GM12878 (cell line): ENCODE measurements around the gene HBB. TPM values are rescaled to one million over a fixed set of nuclear protein-coding genes. Genes with fewer than 3 reads are reported as not detected.

Source experiments
- ATAC-seq: fragments of 200-7000 bp; cut with Tn5 transposase; 3 replicates; pipeline ENCODE4 v1.9.1; 2020; ENCODE audit warnings: mild to moderate bottlenecking, moderate library complexity
- BruUV-seq: library from RNA; stranded (reverse); fragments of 400-500 nt; replicated peaks from 2 replicates; lab custom pipeline; 2021; lab: Mats Ljungman, UMichigan
- CTCF ChIA-PET: fragments of 300-600 bp; sonication (Branson Sonifier 250); formaldehyde crosslinking; extraction: SDS; loops from one replicate; lab custom pipeline; 2021; ENCODE audit warnings: inconsistent platforms; lab: Yijun Ruan, JAX
- POLR2A ChIA-PET: fragments of 350-600 bp; formaldehyde crosslinking; extraction: SDS; loops from one replicate; lab custom pipeline; 2021; ENCODE audit warnings: inconsistent platforms; lab: Charles Lee
- RAD21 ChIA-PET: fragments of 300-600 bp; sonication (Branson Sonifier 250); formaldehyde crosslinking; loops from one replicate; lab custom pipeline; 2023; ENCODE audit warnings: antibody characterized with exemption; ENCODE audit not compliant: unreplicated experiment; lab: Charles Lee
- SMC1A ChIA-PET: fragments of 300-600 bp; sonication (Branson Sonifier 250); formaldehyde crosslinking; loops from one replicate; lab custom pipeline; 2023; ENCODE audit not compliant: unreplicated experiment, uncharacterized antibody; lab: Charles Lee
- DNase-seq: peaks from one replicate; pipeline ENCODE4 v3.0.0-alpha.2; 2011; ENCODE audit warnings: low read depth, low spot score
- FAIRE-seq: peaks from 3 replicates; lab custom pipeline; 2011; peaks lifted over from hg19 to GRCh38; lab: Jason Lieb, UNC
- H2AFZ ChIP-seq: 2 replicates; pipeline ENCODE4 v1.6.0; 2011; ENCODE audit warnings: low read depth, low read length, control low read depth; ENCODE audit not compliant: control insufficient read depth
- H3K27ac ChIP-seq: 2 replicates; pipeline ENCODE4 v1.5.1; 2011; ENCODE audit warnings: control low read depth; ENCODE audit not compliant: control insufficient read depth, insufficient read depth
- H3K27me3 ChIP-seq, 2 experiments: replicated peaks in 1 of 2; 2 replicates each; pipeline versions ENCODE4 v1.6.0 to v1.6.1; 2011; ENCODE audit warnings: low read length in 1 of 2; ENCODE audit not compliant: control insufficient read depth in 2 of 2, insufficient read depth in 2 of 2
- H3K36me3 ChIP-seq, 2 experiments: 2 replicates each; pipeline ENCODE4 v1.5.1; 2011; ENCODE audit warnings: low read length in 1 of 2; ENCODE audit not compliant: control insufficient read depth in 2 of 2, insufficient read depth in 2 of 2
- H3K4me1 ChIP-seq: 2 replicates; pipeline ENCODE4 v1.6.1; 2011; ENCODE audit warnings: mild to moderate bottlenecking, low read length, moderate library complexity, mixed read lengths; ENCODE audit not compliant: control insufficient read depth, insufficient read depth
- H3K4me2 ChIP-seq: 2 replicates; pipeline ENCODE4 v1.6.0; 2011; ENCODE audit warnings: control low read depth; ENCODE audit not compliant: control insufficient read depth, insufficient read depth
- H3K4me3 ChIP-seq: fragments of 200-600 bp; sonication (generic); 2 replicates; pipeline ENCODE4 v1.5.1; 2016
- H3K79me2 ChIP-seq: 2 replicates; pipeline ENCODE4 v1.6.0; 2011; ENCODE audit warnings: low read length; ENCODE audit not compliant: control insufficient read depth, insufficient read depth
- H3K9ac ChIP-seq: 2 replicates; pipeline ENCODE4 v1.8.0; 2011; ENCODE audit warnings: low read length, control low read depth, mixed read lengths; ENCODE audit not compliant: control insufficient read depth, insufficient read depth
- H3K9me3 ChIP-seq: replicated peaks from 3 replicates; pipeline ENCODE4 v1.5.1; 2011; ENCODE audit warnings: mild to moderate bottlenecking, low read length; ENCODE audit not compliant: control insufficient read depth, insufficient read depth
- H4K20me1 ChIP-seq: 2 replicates; pipeline ENCODE4 v1.6.0; 2011; ENCODE audit not compliant: control insufficient read depth, insufficient read depth
- ASH2L ChIP-seq: fragments of 300-600, 200-600 bp; sonication (generic); IDR thresholded peaks from 2 replicates; pipeline ENCODE4 v1.6.1; 2017; ENCODE audit warnings: low read depth, mild to moderate bottlenecking, borderline replicate concordance
- ATF7 ChIP-seq: fragments of 450-650 bp; IDR thresholded peaks from 2 replicates; pipeline ENCODE4 v1.6.1; 2016; ENCODE audit warnings: low read depth, mild to moderate bottlenecking
- BACH1 ChIP-seq: fragments of 450-650 bp; IDR thresholded peaks from 2 replicates; pipeline ENCODE4 v1.6.1; 2017; ENCODE audit warnings: mild to moderate bottlenecking, borderline replicate concordance
- BCL11A ChIP-seq: IDR thresholded peaks from 2 replicates; pipeline ENCODE4 v1.6.1; 2011; ENCODE audit warnings: low read depth, low read length
- BHLHE40 ChIP-seq, 2 experiments: fragments of 450-650 bp in 1 of 2; IDR thresholded peaks; 2 replicates each; pipeline ENCODE4 v1.6.1; 2011 to 2017; ENCODE audit warnings: low read depth in 2 of 2, borderline replicate concordance in 1 of 2, improper control_type of control experiment in 1 of 2, low read length in 1 of 2, mild to moderate bottlenecking in 1 of 2
- CEBPZ ChIP-seq: fragments of 150-350 bp; IDR thresholded peaks from 2 replicates; pipeline ENCODE4 v1.6.1; 2016; ENCODE audit warnings: low read depth, low read length
- CREM ChIP-seq: IDR thresholded peaks from 2 replicates; pipeline ENCODE4 v1.6.1; 2014; ENCODE audit warnings: antibody characterized with exemption, low read depth
- DPF2 ChIP-seq: fragments of 450-650 bp; IDR thresholded peaks from 2 replicates; pipeline ENCODE4 v1.6.1; 2017; ENCODE audit warnings: mild to moderate bottlenecking
- EP300 ChIP-seq, 2 experiments: fragments of 150-350 bp in 1 of 2; IDR thresholded peaks; 2 replicates each; pipeline ENCODE4 v1.6.1; 2011 to 2012; ENCODE audit warnings: low read depth in 2 of 2, low read length in 2 of 2, borderline replicate concordance in 1 of 2, improper control_type of control experiment in 1 of 2, inconsistent platforms in 1 of 2; ENCODE audit not compliant: control insufficient read depth in 1 of 2
- KAT2A ChIP-seq: conservative IDR thresholded peaks from 2 replicates; pipeline ENCODE4 v1.6.1; 2011; ENCODE audit warnings: low read depth, low read length; ENCODE audit not compliant: control insufficient read depth
- NFXL1 ChIP-seq: fragments of 450-650 bp; IDR thresholded peaks from 2 replicates; pipeline ENCODE4 v1.6.1; 2017; ENCODE audit warnings: antibody characterized with exemption, mild to moderate bottlenecking, borderline replicate concordance
- PRDM15 ChIP-seq: fragments of 450-650 bp; formaldehyde crosslinking; IDR thresholded peaks from 2 replicates; pipeline ENCODE4 v1.4.0; 2020; ENCODE audit warnings: mild to moderate bottlenecking, moderate library complexity
- STAT1 ChIP-seq: fragments of 450-650 bp; conservative IDR thresholded peaks from 2 replicates; pipeline ENCODE4 v1.6.1; 2014; ENCODE audit warnings: antibody characterized with exemption, mild to moderate bottlenecking
- SUZ12 ChIP-seq: fragments of 200-600 bp; sonication (generic); IDR thresholded peaks from one replicate; pipeline ENCODE4 v1.6.1; 2018; ENCODE audit warnings: antibody characterized with exemption, mild to moderate bottlenecking; ENCODE audit not compliant: unreplicated experiment
- TCF7 ChIP-seq: IDR thresholded peaks from 2 replicates; pipeline ENCODE4 v1.6.1; 2014; ENCODE audit warnings: antibody characterized with exemption, borderline replicate concordance
- WRNIP1 ChIP-seq: IDR thresholded peaks from 2 replicates; pipeline ENCODE4 v1.6.1; 2011; ENCODE audit warnings: low read depth, low read length, improper control_type of control experiment, borderline replicate concordance
- YY1 ChIP-seq: IDR thresholded peaks from 2 replicates; pipeline ENCODE4 v1.6.1; 2011; ENCODE audit warnings: low read depth, mild to moderate bottlenecking, low read length
- WGBS: methylation state at CpG from one replicate; pipeline ENCODE4 v1.1.6; 2016; ENCODE audit warnings: low lambda C conversion rate; ENCODE audit not compliant: insufficient replicate concordance, insufficient coverage; ENCODE audit errors: missing lambda C conversion rate; 5-methylcytosine and 5-hydroxymethylcytosine counted together
- in situ Hi-C: fragments of 300-500 bp; cut with MboI; formaldehyde crosslinking; loops from 9 replicates; pipeline ENCODE4 v1.14.3; 2018; ENCODE audit warnings: mixed read lengths
- intact Hi-C: fragments of 100-400 bp; cut with micrococcal nuclease; formaldehyde crosslinking; loops from one replicate; pipeline ENCODE4 v1.14.2; 2022; ENCODE audit not compliant: unreplicated experiment
- polyA plus RNA-seq, 11 experiments: library from polyadenylated mRNA; depleted of rRNA in 4 of 11; unstranded in 6 of 11; stranded (reverse) in 5 of 11; fragments of >200 nt; fragmentation: Nextera tagmentation in 4 of 11; fragmentation: Illumina TruSeq in 1 of 11; extraction: Ambion mirVana in 4 of 11; extraction: Trizol in 1 of 11; gene quantifications; 1 replicate in 1 of 11; 2 replicates in 10 of 11; pipeline versions ENCODE4 v1.2.1 to v1.2.3, GENCODE V29; 2011 to 2016; ENCODE audit warnings: inconsistent platforms in 2 of 11, missing spikeins in 2 of 11, low read depth in 1 of 11
- total RNA-seq, 4 experiments: library from RNA; depleted of rRNA in 3 of 4; stranded (reverse); fragments of >200 nt in 3 of 4; fragmentation: Illumina TruSeq in 1 of 4; extraction: Trizol in 1 of 4; gene quantifications; 2 replicates each; pipeline versions ENCODE4 v1.2.1 to v1.2.3, GENCODE V29; 2013 to 2021

The HBB gene
- total and polyA plus RNA-seq, 10 of the 15 experiments (the other 5 are each of a cell fraction or from before 2014, with no cell fraction given): 0.36 TPM; not detected in 9

- H3K9ac ChIP-seq: no peak overlapping the region
- no TSS peak for BruUV-seq
- DNase-seq (no peak), ATAC-seq (no peak), FAIRE-seq (no peak)
- ChIA-PET RAD21 (no interaction called here), SMC1A (no interaction called here), POLR2A (no interaction called here), CTCF (no interaction called here)
- no peak overlapping the region for H2AFZ ChIP-seq
- no peaks in the 10 kb centered on the region for H3K27me3 ChIP-seq
- in situ Hi-C loops (no loop called here), intact Hi-C loops (no loop called here)
- H3K4me1 ChIP-seq: no peaks in the 10 kb centered on the region; the same call in 1 of the 2 replicates
- TF ChIP-seq CEBPZ: no peak
- TF ChIP-seq BACH1: no peak
- TF ChIP-seq SUZ12: no peak
- no peak for TF ChIP-seq PRDM15 (CRISPR knock-in tag)
- no peak for TF ChIP-seq KAT2A
- no peak for TF ChIP-seq YY1
- no peak for TF ChIP-seq ASH2L
- no peak for TF ChIP-seq WRNIP1
- TF ChIP-seq CREM: no peak
- no peak for TF ChIP-seq NFXL1
- TF ChIP-seq TCF7: no peak
- no peak for TF ChIP-seq ATF7
- no peak for TF ChIP-seq BHLHE40 (IDR thresholded peaks at IDR 0.05; ENCODE audit: borderline replicate concordance in 1 of 2, low read depth in 2 of 2, low read length in 1 of 2)
- TF ChIP-seq DPF2: no peak
- no peak for TF ChIP-seq STAT1
- TF ChIP-seq BCL11A: no peak
- no peak for TF ChIP-seq EP300 (IDR thresholded peaks at IDR 0.05; ENCODE audit: borderline replicate concordance in 1 of 2, control insufficient read depth in 1 of 2, low read depth in 2 of 2, low read length in 2 of 2)
- H3K9me3 ChIP-seq: no peaks in the 10 kb centered on the region
- no peaks in the 10 kb centered on the region for H3K36me3 ChIP-seq
- no peak overlapping the region for H3K27ac ChIP-seq
- H3K79me2 ChIP-seq: no peaks in the 10 kb centered on the region
- H4K20me1 ChIP-seq: no peaks in the 10 kb centered on the region
- 43% methylated on average over 5 of the region's 5 CpGs for WGBS
- H3K4me3 ChIP-seq: no peak overlapping the region
- H3K4me2 ChIP-seq: no peak overlapping the region
Measured at GRCh38 chr11:5235364-5236095, 8.7 kb upstream of the HBB start.
